GM12891 (cell line): ENCODE measurements around the gene LOXL1.

Experiments used
- DNase-seq: peaks from one replicate; pipeline ENCODE4 v3.0.0; 2011; ENCODE audit warnings: low spot score; ENCODE audit not compliant: insufficient read length
- FAIRE-seq: peaks from 2 replicates; lab custom pipeline; 2011; peaks lifted over from hg19 to GRCh38; lab: Jason Lieb, UNC
- PAX5 ChIP-seq: IDR thresholded peaks from 2 replicates; pipeline ENCODE4 v1.6.1; 2011; ENCODE audit warnings: low read length, moderate library complexity, mild to moderate bottlenecking; ENCODE audit not compliant: insufficient read depth, severe bottlenecking
- POLR2A ChIP-seq: IDR thresholded peaks from 2 replicates; pipeline ENCODE4 v1.6.1; 2011; ENCODE audit warnings: low read depth, low read length, control low read depth
- POLR2AphosphoS5 ChIP-seq: IDR thresholded peaks from 2 replicates; pipeline ENCODE4 v1.6.1; 2011; ENCODE audit warnings: low read depth, low read length, control low read depth
- POU2F2 ChIP-seq: IDR thresholded peaks from 2 replicates; pipeline ENCODE4 v1.6.1; 2011; ENCODE audit warnings: low read depth, mild to moderate bottlenecking, control low read depth, low read length, moderate library complexity
- SPI1 ChIP-seq: IDR thresholded peaks from 2 replicates; pipeline ENCODE4 v1.6.1; 2011; ENCODE audit warnings: low read depth, low read length, control low read depth
- TAF1 ChIP-seq: IDR thresholded peaks from 2 replicates; pipeline ENCODE4 v1.6.1; 2011; ENCODE audit warnings: low read depth, low read length, control low read depth

Gene LOXL1

DNA sequence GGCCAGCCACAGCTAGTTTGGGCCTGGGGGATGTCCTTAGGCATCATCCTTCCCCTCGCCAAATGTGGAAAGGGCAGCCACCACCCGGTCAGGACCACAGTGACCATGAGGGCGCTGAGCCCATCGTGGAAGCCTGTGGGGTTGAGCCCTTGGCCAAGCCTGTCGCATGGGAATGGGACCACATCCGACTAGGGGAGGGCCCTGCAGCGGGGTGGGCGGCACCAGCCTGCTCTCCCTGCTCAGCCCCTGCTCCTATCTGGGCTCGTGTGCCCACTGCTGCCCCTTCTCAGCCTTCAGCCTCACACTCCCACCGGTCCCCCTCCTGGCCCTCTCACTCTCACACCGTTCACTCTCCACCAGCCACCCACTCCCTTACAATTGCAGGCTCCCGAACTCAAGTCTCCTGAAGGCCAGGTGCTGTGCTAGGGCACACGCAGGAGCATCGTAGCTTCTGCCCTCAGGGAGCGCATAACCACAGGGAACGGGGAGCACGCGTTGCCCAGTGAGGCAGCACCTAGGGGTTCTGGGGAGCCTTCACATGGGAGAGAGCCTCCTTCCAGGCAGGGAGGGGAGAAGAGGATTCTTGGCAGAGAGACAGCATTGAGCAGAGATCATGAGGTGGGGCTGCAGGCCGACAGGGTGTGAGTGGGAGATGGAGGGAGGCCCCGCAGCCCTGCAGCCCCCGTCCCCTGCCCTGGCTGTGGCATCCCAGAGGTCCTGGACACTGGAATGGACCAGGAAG is 26.1 kb downstream of the LOXL1 start:
- TF ChIP-seq PAX5 (no peak), POLR2A (no peak), SPI1 (no peak), TAF1 (no peak), POU2F2 (no peak), POLR2AphosphoS5 (no peak)
- FAIRE-seq, result no peak
- DNase-seq, result no peak

DNA sequence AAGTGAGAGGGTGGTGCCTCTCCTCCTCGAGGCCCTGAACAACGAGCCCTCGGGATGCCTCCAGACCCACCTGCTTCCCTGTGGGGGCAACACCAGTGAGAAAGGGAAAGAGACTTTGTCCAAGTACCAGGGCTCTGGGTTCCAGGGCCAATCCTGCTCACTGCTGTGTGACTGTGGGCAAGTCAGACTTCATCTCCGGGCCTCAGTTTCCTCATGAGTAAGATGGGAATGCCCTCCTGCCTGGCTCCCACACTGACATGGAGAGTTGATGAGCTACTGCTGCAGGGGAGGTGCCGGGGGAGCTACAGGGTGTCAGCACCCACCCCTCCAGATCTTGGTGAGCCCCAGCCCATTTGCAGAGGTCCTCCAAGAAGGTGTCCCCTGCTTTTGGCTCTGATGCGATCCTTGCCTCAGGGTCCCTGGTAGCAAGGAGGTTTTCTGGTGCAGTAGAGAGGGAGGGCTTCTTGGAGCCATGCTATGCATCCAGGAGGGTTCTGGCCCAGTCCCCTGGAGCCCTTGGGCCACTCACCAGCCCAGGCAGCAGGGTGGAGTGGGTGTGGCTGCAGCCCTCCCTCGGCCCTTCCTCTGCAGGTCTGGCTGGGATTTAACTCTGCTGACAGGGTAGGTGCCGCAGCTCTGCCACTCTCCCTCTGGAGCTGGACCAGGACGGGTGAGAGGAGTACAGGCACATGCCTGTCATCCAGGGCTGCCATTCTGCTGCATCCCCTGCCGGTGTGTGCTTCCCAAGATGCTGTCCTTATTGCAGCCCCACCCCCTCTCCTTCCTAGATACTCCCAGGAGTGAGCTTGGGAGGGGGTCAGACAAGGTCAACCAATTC is 26.9 kb downstream of the LOXL1 start:
- FAIRE-seq (no peak), DNase-seq (peak; percentile 3)
- TF ChIP-seq POLR2A, result no peak
- no peak for TF ChIP-seq PAX5
- no peak for TF ChIP-seq POLR2AphosphoS5
- no peak for TF ChIP-seq TAF1
- no peak for TF ChIP-seq POU2F2
- TF ChIP-seq SPI1, result no peak

DNA sequence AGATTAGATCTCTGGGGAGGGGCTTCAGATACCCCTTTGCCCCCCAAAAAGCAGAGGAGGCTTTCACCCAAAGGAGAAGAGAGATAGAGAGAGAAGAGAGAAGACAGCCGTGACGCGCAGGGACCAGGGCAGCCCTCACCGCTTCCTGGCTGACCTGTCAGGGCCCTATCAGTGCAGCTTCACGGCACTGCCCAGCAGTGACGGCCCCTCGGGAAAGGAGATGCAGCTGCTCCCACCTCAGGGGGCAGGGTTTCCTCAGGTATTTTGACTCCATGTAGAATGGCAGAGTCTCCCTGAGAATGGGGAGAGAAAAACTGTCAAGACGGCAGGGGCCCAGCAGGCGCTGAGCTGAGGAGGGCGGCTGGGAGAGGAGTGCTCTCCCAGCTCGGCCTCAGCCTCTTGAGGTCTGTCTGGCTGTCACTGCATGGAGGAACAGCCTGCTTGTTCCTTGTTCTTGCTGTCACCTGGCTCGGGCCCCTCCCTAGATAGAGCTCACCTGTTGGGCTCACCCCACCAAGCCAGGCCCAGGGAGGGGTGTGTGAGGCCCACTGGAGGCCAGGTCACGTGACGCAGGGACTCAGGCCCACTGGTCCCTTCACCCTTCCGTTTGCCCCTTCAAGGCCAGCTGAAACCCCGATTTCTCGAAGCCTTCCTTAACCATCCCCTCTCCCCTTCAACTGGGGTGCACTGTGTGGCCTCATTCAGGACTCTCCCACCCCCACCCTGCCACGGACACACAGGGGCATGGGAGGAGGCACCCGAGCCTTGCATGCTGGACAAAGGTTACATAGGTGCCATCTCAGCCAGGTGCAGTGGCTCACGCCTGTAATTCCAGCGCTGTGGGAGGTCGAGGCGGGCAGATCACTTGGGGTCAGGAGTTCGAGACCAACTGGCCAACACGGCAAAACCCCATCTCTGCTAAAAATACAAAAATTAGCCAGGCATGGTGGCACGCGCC is 28.2 kb downstream of the LOXL1 start:
- no peak for FAIRE-seq
- DNase-seq, result no peak
- no peak for TF ChIP-seq TAF1
- no peak for TF ChIP-seq POU2F2
- no peak for TF ChIP-seq PAX5
- no peak for TF ChIP-seq POLR2A
- no peak for TF ChIP-seq POLR2AphosphoS5
- TF ChIP-seq SPI1, result no peak

- FAIRE-seq (no peak), DNase-seq (no peak)
- TF ChIP-seq TAF1 (no peak), SPI1 (no peak), PAX5 (no peak), POU2F2 (no peak), POLR2AphosphoS5 (no peak), POLR2A (no peak)
Observed at GRCh38 chr15:73955326-73955725, 29.1 kb downstream of the LOXL1 start.

DNA sequence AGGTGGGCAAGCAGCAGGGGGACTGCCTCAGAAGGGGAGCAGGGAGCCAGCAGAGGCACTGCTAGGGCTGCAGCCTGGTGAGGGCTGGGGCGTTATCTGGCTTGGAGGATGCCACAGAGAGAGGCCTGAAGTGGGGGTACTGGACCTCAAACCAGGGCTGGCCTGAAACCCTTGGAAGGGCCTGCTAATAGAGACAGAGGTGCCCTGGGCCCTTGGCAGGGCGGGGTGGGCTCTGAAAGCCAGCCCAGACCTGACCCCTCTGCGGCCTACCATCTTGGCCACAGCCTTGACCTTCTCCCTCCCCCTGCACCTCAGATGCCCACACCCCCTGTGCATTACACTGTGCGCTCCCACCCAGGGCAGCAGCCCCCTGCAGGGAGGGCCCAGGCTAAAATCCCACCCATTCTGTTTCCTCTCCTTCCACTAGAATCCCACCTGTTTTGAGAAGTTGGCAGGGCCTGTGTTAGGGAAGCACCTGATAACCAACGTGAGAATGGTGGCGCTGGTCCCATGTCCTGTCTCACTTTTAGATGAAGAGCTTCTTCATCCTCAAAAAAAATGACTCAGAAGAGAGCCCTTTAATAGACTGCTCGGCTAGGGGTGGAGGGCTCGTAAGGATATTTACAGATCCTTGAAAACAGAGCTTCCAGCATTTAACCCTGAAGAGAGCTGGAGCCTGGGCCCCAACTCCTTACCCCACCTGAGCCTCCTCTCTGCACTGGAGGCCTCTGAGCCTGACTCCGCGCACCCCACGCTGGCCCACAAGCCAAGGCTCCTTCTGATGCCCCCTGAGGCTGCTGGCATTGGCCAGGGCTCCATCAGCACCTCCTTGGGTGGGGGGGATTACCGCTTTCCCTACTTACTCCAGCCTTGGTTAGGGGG is 29.8 kb downstream of the LOXL1 start:
- peak; percentile 2 for DNase-seq
- TF ChIP-seq PAX5, result no peak
- no peak for TF ChIP-seq POLR2A
- no peak for TF ChIP-seq POU2F2
- no peak for TF ChIP-seq POLR2AphosphoS5
- TF ChIP-seq TAF1, result no peak
- FAIRE-seq, result no peak

DNA sequence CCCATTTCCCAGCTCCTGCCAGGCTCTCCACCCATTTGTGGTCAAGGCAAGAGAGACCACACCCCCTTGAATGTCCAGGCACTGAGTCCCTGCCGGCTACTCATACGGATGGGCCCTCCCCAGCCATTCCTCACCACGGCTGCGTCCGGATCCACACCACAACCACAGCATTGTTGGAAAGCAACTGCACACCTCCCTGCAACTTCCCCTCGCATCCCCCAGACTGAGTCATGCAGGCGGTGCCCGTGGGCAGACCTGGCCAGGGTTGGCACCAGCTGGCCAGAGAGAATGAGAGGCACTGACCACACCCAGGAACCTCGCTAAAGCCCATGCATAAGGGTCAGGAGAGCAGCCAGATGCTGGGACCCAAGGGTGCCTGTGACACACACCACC is 30.5 kb downstream of the LOXL1 start:
- FAIRE-seq (no peak), DNase-seq (no peak)

GRCh38 chr15:73957276-73957675 is 31.0 kb downstream of the LOXL1 start:
- no peak for FAIRE-seq
- TF ChIP-seq SPI1 (no peak), PAX5 (no peak), POU2F2 (no peak), POLR2A (no peak), POLR2AphosphoS5 (no peak), TAF1 (no peak)
- DNase-seq, result peak; percentile 7

More for the DNA sequence above, 30.5 kb downstream of the LOXL1 start:
- TF ChIP-seq POLR2AphosphoS5, result no peak
- TF ChIP-seq POLR2A, result no peak

GRCh38 chr15:73957785-73958184 is 31.5 kb downstream of the LOXL1 start:
- no peak for DNase-seq
- no peak for FAIRE-seq
- TF ChIP-seq POU2F2 (no peak), POLR2AphosphoS5 (no peak)

GRCh38 chr15:73959012-73959581 is 32.8 kb downstream of the LOXL1 start:
- TF ChIP-seq SPI1, result no peak
- peak; percentile 27 for DNase-seq
- no peak for FAIRE-seq
